ENCODE measurements around the gene CHI3L1.
A peak's percentile ranks its signal among the peaks of the same experiment; 100 is the strongest.

Gene CHI3L1

GRCh38 chr1:203152158-203153034, 34.1 kb downstream of the CHI3L1 start:
- H3K27ac ChIP-seq: peak overlapping the region; percentile 98
- H2AFZ ChIP-seq: no peak overlapping the region
- H3K4me2 ChIP-seq (ENCODE audit: low read length): peak overlapping the region; percentile 49
- peaks cover 59% of the 10 kb centered on the region for H3K4me1 ChIP-seq
- TF ChIP-seq, protein P1, sequence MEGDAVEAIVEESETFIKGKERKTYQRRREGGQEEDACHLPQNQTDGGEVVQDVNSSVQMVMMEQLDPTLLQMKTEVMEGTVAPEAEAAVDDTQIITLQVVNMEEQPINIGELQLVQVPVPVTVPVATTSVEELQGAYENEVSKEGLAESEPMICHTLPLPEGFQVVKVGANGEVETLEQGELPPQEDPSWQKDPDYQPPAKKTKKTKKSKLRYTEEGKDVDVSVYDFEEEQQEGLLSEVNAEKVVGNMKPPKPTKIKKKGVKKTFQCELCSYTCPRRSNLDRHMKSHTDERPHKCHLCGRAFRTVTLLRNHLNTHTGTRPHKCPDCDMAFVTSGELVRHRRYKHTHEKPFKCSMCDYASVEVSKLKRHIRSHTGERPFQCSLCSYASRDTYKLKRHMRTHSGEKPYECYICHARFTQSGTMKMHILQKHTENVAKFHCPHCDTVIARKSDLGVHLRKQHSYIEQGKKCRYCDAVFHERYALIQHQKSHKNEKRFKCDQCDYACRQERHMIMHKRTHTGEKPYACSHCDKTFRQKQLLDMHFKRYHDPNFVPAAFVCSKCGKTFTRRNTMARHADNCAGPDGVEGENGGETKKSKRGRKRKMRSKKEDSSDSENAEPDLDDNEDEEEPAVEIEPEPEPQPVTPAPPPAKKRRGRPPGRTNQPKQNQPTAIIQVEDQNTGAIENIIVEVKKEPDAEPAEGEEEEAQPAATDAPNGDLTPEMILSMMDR (IDR thresholded peaks at IDR 0.05): no peak
- no peaks in the 10 kb centered on the region for H3K36me3 ChIP-seq (ENCODE audit: control insufficient read depth, insufficient read depth, low read length)
- H3K4me3 ChIP-seq (ENCODE audit: low read depth, low read length): peak overlapping the region; percentile 27
- H3K9me3 ChIP-seq (ENCODE audit: control insufficient read depth, low read length): no peaks in the 10 kb centered on the region
- no peaks in the 10 kb centered on the region for H3K27me3 ChIP-seq (ENCODE audit: control insufficient read depth, insufficient read depth, low read length)
- no peak overlapping the region for H3K9ac ChIP-seq
- H3K79me2 ChIP-seq: no peaks in the 10 kb centered on the region

GRCh38 chr1:203151362-203152157, 34.9 kb downstream of the CHI3L1 start:
- Histone ChIP-seq H3K4me1 (peaks cover 64% of the 10 kb centered on the region), H3K79me2 (no peaks in the 10 kb centered on the region), H3K27me3 (ENCODE audit: control insufficient read depth, insufficient read depth, low read length) (no peaks in the 10 kb centered on the region), H3K27ac (peak overlapping the region; percentile 98), H2AFZ (peak overlapping the region; percentile 20), H3K4me3 (ENCODE audit: low read depth, low read length) (peak overlapping the region; percentile 6), H3K9me3 (ENCODE audit: control insufficient read depth, low read length) (no peaks in the 10 kb centered on the region), H3K4me2 (ENCODE audit: low read length) (peak overlapping the region; percentile 49), H3K9ac (no peak overlapping the region), H3K36me3 (ENCODE audit: control insufficient read depth, insufficient read depth, low read length) (no peaks in the 10 kb centered on the region)
- TF ChIP-seq, protein P1 (IDR thresholded peaks at IDR 0.05): no peak

DNA sequence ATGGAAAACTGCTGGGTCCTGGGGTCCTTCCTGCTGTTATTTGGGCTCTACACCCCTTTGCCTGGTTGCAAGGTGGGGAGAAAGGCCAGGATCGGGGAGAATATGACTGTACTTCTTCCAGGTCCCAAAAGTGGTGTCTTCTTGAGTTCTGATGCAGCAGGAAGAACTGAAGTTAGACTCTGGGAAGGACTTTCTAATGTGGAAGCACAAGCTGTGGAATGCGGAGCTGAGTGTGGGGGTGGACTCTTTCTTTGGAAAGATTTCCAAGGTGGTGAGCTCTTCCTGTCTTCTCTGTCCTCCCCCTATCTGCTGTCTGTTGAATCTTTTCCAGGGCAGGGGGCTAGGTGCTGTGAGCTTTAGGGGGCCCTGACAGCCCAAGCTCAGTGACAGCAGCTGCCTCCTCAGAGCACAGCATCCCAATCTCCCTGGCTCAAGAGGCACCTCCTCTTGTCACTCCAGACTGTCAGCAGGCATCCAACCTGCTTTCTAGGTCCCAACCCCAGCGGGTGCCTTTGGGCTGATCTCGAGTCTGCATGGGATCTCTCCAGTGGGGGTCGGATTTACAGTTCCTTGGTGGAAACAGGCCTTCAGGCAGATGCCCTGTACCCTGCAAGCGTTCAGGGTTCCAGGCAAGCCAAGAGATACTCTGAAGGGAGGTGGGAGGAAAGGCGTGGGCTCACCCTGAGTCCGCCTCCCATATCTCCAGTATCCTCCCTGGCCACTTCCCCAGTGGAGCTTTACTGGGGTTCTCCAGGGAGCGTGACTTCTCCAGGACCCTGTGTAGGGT, 35.8 kb downstream of the CHI3L1 start:
- Histone ChIP-seq H3K79me2 (no peaks in the 10 kb centered on the region), H3K4me2 (ENCODE audit: low read length) (peak overlapping the region; percentile 5), H3K36me3 (ENCODE audit: control insufficient read depth, insufficient read depth, low read length) (no peaks in the 10 kb centered on the region), H3K9me3 (ENCODE audit: control insufficient read depth, low read length) (no peaks in the 10 kb centered on the region), H3K4me3 (ENCODE audit: low read depth, low read length) (no peak overlapping the region), H3K27ac (peak overlapping the region; percentile 98), H2AFZ (peak overlapping the region; percentile 20), H3K4me1 (peaks cover 67% of the 10 kb centered on the region), H3K27me3 (ENCODE audit: control insufficient read depth, insufficient read depth, low read length) (no peaks in the 10 kb centered on the region), H3K9ac (no peak overlapping the region)
- TF ChIP-seq, protein P1 (IDR thresholded peaks at IDR 0.05): no peak

GRCh38 chr1:203149188-203149840, 37.2 kb downstream of the CHI3L1 start:
- Histone ChIP-seq H3K9me3 (ENCODE audit: control insufficient read depth, low read length) (no peaks in the 10 kb centered on the region), H3K4me2 (ENCODE audit: low read length) (no peak overlapping the region), H3K79me2 (no peaks in the 10 kb centered on the region), H3K27me3 (ENCODE audit: control insufficient read depth, insufficient read depth, low read length) (no peaks in the 10 kb centered on the region), H3K4me3 (ENCODE audit: low read depth, low read length) (no peak overlapping the region), H3K27ac (peak overlapping the region; percentile 98), H2AFZ (no peak overlapping the region), H3K4me1 (peaks cover 65% of the 10 kb centered on the region), H3K9ac (no peak overlapping the region), H3K36me3 (ENCODE audit: control insufficient read depth, insufficient read depth, low read length) (no peaks in the 10 kb centered on the region)
- TF ChIP-seq, protein P1 (IDR thresholded peaks at IDR 0.05): no peak
